Activated T-helper 17 cell treated with anti-CD3 and anti-CD28 coated beads, Interleukin-2, amount 50 U/mL, for 72 hours (primary cell): ENCODE data around the gene NMUR1. TPM values are rescaled to one million over a fixed set of nuclear protein-coding genes. Genes with fewer than 3 reads are reported as not detected.
"Not testable (repeated sequence)": the region's sequence is repeated elsewhere in the genome, so short reads cannot be mapped to it uniquely, and the experiment has no call there.

Source experiments
- ATAC-seq: fragments of 150-1000 bp; cut with Tn5 transposase; replicated peaks from 2 replicates; pipeline ENCODE4 v1.10.0; 2021; ENCODE audit warnings: mild to moderate bottlenecking, moderate library complexity
- H3K27ac Mint-ChIP-seq: one replicate; pipeline ENCODE4 v1.8.0; 2022; ENCODE audit warnings: mixed read lengths
- H3K27me3 Mint-ChIP-seq: one replicate; pipeline ENCODE4 v1.8.0; 2022; ENCODE audit warnings: mixed read lengths
- H3K36me3 Mint-ChIP-seq: one replicate; pipeline ENCODE4 v1.8.0; 2022; ENCODE audit warnings: low read depth, mild to moderate bottlenecking, mixed read lengths
- H3K4me1 Mint-ChIP-seq: one replicate; pipeline ENCODE4 v1.8.0; 2022; ENCODE audit warnings: mixed read lengths
- H3K4me3 Mint-ChIP-seq: one replicate; pipeline ENCODE4 v1.8.0; 2022; ENCODE audit warnings: mild to moderate bottlenecking, mixed read lengths
- H3K9me3 Mint-ChIP-seq: one replicate; pipeline ENCODE4 v1.8.0; 2022; ENCODE audit warnings: mixed read lengths
- total RNA-seq, 2 donors: library from RNA; stranded (reverse); gene quantifications; one replicate each; pipeline ENCODE4 v1.2.3, GENCODE V29; 2022

The NMUR1 gene, protein sequence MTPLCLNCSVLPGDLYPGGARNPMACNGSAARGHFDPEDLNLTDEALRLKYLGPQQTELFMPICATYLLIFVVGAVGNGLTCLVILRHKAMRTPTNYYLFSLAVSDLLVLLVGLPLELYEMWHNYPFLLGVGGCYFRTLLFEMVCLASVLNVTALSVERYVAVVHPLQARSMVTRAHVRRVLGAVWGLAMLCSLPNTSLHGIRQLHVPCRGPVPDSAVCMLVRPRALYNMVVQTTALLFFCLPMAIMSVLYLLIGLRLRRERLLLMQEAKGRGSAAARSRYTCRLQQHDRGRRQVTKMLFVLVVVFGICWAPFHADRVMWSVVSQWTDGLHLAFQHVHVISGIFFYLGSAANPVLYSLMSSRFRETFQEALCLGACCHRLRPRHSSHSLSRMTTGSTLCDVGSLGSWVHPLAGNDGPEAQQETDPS
- under 1 TPM; 0.15 to 0.21 TPM for total RNA-seq

GRCh38 chr2:231530099-231531011, at the start of gene NMUR1:
NMUR1 (minus strand) TSS chr2:231530445; CDS start chr2:231530361, 84 bp downstream.
- no peaks in the 10 kb centered on the region for H3K9me3 Mint-ChIP-seq
- peaks cover 7% of the 10 kb centered on the region for H3K4me1 Mint-ChIP-seq
- H3K36me3 Mint-ChIP-seq: no peaks in the 10 kb centered on the region
- no peaks in the 10 kb centered on the region for H3K27me3 Mint-ChIP-seq
- ATAC-seq: peak; percentile 95
- peak within 1 kb of the TSS; percentile 19 for H3K27ac Mint-ChIP-seq
- H3K4me3 Mint-ChIP-seq: peak within 1 kb of the TSS; percentile 64

DNA sequence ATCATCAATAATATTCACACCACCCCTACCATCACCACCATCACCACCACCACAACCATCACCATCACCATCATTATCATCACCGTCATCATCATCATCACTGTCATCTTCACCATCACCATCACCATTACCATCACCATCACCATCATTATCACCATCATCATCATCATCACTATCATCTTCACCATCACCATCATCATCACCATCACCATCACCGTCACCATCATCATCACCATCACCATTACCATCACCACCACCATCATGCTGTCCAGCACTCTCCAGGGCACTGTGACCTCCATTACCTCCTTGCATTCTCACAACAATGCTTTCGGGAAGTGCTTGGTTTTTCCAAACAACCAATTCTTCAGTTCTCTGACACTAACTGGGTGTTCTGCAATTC, 49.3 kb upstream of the NMUR1 start:
- ATAC-seq: no peak
- H3K27ac Mint-ChIP-seq: no peak overlapping the region
- H3K4me3 Mint-ChIP-seq: no peak overlapping the region
- H3K36me3 Mint-ChIP-seq: no peaks in the 10 kb centered on the region
- H3K9me3 Mint-ChIP-seq: no peaks in the 10 kb centered on the region
- peaks cover 8% of the 10 kb centered on the region for H3K27me3 Mint-ChIP-seq
- no peaks in the 10 kb centered on the region for H3K4me1 Mint-ChIP-seq

DNA sequence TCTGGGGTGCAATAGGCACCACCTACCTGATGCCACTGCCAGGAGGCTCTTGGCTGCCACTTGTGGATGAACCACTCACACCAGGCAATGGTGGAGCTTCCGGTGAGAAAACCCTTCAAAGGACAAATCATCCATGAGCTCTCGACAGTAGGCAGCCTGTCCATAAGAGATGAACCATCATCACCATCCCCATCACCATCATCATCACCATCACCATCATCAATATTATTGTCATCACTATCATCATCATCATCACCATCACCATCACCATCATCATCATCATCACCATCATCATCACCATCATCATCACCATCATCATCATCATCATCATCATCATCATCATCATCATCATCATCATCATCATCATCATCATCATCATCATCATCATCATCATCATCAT, 48.4 kb upstream of the NMUR1 start:
- H3K27ac Mint-ChIP-seq, H3K4me3 Mint-ChIP-seq, H3K27me3 Mint-ChIP-seq, H3K36me3 Mint-ChIP-seq, H3K4me1 Mint-ChIP-seq, ATAC-seq, H3K9me3 Mint-ChIP-seq: not testable (repeated sequence)

- Mint-ChIP-seq H3K27me3 (peaks cover 5% of the 10 kb centered on the region), H3K36me3 (no peaks in the 10 kb centered on the region), H3K4me1 (no peaks in the 10 kb centered on the region), H3K27ac (no peak overlapping the region), H3K4me3 (no peak overlapping the region), H3K9me3 (no peaks in the 10 kb centered on the region)
- no peak for ATAC-seq
Observed at GRCh38 chr2:231576465-231576864, 46.2 kb upstream of the NMUR1 start.

- no peaks in the 10 kb centered on the region for H3K36me3 Mint-ChIP-seq
- H3K4me1 Mint-ChIP-seq: no peaks in the 10 kb centered on the region
- H3K4me3 Mint-ChIP-seq: no peak overlapping the region
- H3K9me3 Mint-ChIP-seq: no peaks in the 10 kb centered on the region
- H3K27me3 Mint-ChIP-seq: peaks cover 5% of the 10 kb centered on the region
- ATAC-seq: no peak
- no peak overlapping the region for H3K27ac Mint-ChIP-seq
Observed at GRCh38 chr2:231575612-231576256, 45.5 kb upstream of the NMUR1 start.

DNA sequence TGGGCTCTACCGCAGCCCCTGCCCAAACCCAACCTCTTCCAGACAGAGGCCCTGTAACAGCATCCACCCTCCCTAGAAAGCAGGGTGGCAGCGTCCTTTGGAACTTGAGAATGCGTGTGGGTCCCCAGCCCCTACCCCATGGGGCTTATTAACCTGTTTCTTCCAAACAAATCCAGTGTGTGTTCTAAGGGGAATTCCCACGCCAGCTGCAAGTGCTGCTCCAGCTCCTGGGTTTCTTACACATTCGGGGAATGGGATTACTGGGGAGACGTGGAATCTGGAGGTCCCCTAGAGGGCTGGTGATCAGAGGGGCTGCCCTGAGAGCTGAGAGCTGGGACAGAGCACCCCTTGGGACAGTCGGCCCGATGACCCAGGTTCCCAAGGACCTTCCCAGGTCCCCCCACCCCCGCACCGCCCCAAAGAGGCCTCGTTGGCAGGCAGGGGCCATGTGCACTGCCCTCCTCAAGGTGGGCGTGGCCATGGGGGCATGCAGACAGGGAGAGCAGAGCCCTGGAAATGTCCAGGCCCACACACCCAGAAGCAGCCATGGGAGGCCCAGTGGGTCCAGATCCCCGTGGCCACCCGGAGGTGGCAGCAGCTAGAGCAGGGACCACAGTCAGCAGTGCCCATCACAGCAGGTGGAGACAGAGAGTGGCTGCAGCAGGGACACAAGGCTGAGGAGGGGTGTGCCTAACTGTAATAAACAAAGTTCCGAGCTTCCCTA, 43.6 kb upstream of the NMUR1 start:
- no peaks in the 10 kb centered on the region for H3K9me3 Mint-ChIP-seq
- H3K27ac Mint-ChIP-seq: no peak overlapping the region

DNA sequence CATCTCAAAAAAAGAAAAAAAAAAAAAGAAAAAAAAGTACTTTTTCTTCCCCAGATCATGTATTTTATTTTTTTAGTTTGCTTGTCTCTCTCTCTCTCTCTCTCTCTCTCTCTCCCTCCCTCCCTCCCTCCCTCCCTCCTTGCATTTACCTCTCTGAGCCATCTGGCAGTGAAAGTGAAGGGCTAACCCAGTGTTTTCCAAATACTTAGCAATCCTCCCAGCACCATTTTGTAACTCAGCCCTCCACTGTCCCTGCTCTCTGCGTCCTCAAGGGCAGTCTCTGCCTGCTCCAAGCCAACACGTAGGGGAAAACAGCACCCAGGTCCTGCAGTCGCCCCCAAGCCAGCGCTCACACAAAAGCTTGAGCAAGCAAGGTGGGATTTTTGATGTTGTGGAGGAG, 42.9 kb upstream of the NMUR1 start:
- peaks cover 6% of the 10 kb centered on the region for H3K4me1 Mint-ChIP-seq
- no peaks in the 10 kb centered on the region for H3K27me3 Mint-ChIP-seq
- no peaks in the 10 kb centered on the region for H3K36me3 Mint-ChIP-seq
- H3K9me3 Mint-ChIP-seq: no peaks in the 10 kb centered on the region
- ATAC-seq: no peak
- no peak overlapping the region for H3K4me3 Mint-ChIP-seq
- H3K27ac Mint-ChIP-seq: no peak overlapping the region

More for the DNA sequence above, 43.6 kb upstream of the NMUR1 start:
- no peak for ATAC-seq
- no peaks in the 10 kb centered on the region for H3K27me3 Mint-ChIP-seq
- H3K4me3 Mint-ChIP-seq: no peak overlapping the region
- H3K4me1 Mint-ChIP-seq: peaks cover 2% of the 10 kb centered on the region
- no peaks in the 10 kb centered on the region for H3K36me3 Mint-ChIP-seq

DNA sequence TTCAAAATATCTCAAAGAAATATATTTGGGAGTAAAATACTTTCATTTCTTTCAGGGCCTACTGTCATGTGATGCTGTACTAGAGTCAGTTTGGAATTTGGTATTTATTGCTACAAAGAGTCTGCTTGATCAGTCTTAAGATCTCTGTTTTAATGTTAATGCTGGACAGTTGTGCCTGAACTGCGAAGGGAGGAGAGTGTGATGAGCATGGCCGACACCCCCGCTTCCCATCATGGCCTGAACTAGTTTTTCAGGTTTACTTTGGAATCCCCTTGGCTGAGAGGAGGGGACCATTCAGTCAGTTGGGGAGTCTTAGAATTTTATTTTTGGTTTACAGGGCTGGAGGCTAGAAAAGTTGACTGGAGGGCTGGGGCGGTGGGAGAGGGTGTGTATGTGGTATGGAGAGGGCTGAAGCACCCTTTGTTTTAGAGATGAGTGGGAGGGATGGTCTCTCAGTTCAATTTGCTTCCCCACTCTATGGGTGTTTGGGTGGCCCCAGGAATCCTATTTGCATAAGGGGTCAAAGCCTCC, 41.5 kb upstream of the NMUR1 start:
- Mint-ChIP-seq H3K4me1 (peaks cover 6% of the 10 kb centered on the region), H3K27me3 (no peaks in the 10 kb centered on the region), H3K27ac (peak overlapping the region; percentile 28), H3K4me3 (no peak overlapping the region), H3K36me3 (no peaks in the 10 kb centered on the region), H3K9me3 (no peaks in the 10 kb centered on the region)
- no peak for ATAC-seq

- H3K4me1 Mint-ChIP-seq, ATAC-seq, H3K27ac Mint-ChIP-seq, H3K9me3 Mint-ChIP-seq, H3K27me3 Mint-ChIP-seq, H3K4me3 Mint-ChIP-seq, H3K36me3 Mint-ChIP-seq: not testable (repeated sequence)
Observed at GRCh38 chr2:231570915-231571314, 40.7 kb upstream of the NMUR1 start.

DNA sequence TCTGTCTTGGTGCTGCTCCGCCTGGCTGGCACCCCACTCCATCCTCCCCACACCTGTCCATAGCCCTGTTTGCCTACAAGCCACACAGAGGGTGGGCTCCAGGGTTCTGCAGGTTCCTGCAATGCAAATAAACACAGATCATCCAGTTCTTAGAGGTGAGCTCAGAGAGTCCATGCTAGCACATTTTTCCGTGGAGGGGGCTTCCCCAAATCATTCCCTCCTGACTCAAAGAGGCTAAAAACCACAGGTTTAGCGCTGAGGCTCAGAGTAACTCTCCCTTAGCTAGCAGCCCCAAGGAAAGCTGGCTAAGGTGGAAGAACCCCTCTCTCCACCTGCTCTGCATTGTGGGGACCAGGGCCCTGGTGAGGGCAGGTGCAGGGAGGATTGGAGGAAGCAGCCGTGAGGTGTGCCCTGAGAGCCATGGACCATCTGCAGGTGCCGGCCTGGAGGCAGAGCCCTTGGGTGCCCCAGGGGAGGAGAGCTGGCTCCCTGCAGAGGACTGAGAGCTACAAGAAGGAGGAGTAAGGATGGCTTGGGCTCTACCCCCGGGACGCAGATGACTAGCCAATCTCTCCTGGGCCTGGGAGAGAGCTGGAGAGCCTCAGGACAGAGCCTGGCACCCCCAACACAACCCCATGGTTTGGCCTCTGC, 38.7 kb upstream of the NMUR1 start:
- Mint-ChIP-seq H3K9me3 (no peaks in the 10 kb centered on the region), H3K4me3 (no peak overlapping the region), H3K36me3 (no peaks in the 10 kb centered on the region), H3K4me1 (peaks cover 6% of the 10 kb centered on the region), H3K27ac (no peak overlapping the region), H3K27me3 (no peaks in the 10 kb centered on the region)
- ATAC-seq: peak; percentile 99

- Mint-ChIP-seq H3K9me3 (no peaks in the 10 kb centered on the region), H3K27ac (no peak overlapping the region), H3K4me1 (peaks cover 6% of the 10 kb centered on the region), H3K4me3 (no peak overlapping the region), H3K27me3 (peaks cover 1% of the 10 kb centered on the region), H3K36me3 (no peaks in the 10 kb centered on the region)
- ATAC-seq: no peak
Observed at GRCh38 chr2:231568098-231568784, 38.0 kb upstream of the NMUR1 start.

GRCh38 chr2:231567159-231567558, 36.9 kb upstream of the NMUR1 start:
- Mint-ChIP-seq H3K27me3 (peaks cover 3% of the 10 kb centered on the region), H3K4me3 (no peak overlapping the region), H3K4me1 (peaks cover 6% of the 10 kb centered on the region), H3K9me3 (no peaks in the 10 kb centered on the region), H3K36me3 (no peaks in the 10 kb centered on the region), H3K27ac (no peak overlapping the region)
- ATAC-seq: no peak
